GM18873 (cell line): ENCODE measurements around the gene EIF6.
"Not testable (repeated sequence)": the region's sequence is repeated elsewhere in the genome, so short reads cannot be mapped to it uniquely, and the experiment has no call there.

Source experiments
- ATAC-seq: cut with Tn5 transposase; IDR thresholded peaks from one replicate; pipeline ENCODE4 v1.9.1; 2021; ENCODE audit warnings: mild to moderate bottlenecking, moderate library complexity, moderate number of reproducible peaks; ENCODE audit not compliant: unreplicated experiment, low FRiP score

Gene EIF6

GRCh38 chr20:35263532-35264341 lies 20.8 kb downstream of the EIF6 start:
- ATAC-seq = no peak

DNA sequence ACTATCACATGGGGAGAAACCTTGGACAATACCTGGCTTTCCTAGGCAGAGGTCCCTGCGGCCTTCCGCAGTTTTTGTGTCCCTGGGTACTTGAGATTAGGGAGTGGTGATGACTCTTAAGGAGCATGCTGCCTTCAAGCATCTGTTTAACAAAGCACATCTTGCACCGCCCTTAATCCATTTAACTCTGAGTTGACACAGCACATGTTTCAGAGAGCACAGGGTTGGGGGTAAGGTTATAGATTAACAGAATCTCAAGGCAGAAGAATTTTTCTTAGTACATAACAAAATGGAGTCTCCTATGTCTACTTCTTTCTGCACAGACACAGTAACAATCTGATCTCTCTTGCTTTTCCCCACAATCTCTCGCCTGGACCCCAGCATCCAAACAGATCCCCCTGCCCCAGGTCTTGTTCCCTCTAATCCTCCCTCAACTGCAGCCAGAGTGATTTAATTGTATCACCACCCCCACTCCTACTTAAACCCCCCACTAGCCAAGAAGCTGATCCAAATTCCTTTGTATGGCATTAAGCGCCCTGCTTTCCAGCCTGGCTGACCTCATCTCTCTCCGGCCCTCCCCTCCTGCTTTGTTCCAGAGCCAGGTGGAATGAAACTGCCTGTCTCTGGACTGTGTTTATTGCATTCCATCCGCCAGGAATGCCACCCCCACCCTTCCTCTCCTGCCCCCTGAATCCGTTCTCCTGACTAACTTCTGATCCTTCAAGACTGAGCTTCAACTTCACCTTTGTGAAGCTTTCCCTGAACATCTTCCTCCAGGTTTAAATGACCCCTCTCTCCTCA lies 21.6 kb downstream of the EIF6 start:
- ATAC-seq = not testable (repeated sequence)

GRCh38 chr20:35262321-35262720 lies 22.3 kb downstream of the EIF6 start:
- ATAC-seq = not testable (repeated sequence)

DNA sequence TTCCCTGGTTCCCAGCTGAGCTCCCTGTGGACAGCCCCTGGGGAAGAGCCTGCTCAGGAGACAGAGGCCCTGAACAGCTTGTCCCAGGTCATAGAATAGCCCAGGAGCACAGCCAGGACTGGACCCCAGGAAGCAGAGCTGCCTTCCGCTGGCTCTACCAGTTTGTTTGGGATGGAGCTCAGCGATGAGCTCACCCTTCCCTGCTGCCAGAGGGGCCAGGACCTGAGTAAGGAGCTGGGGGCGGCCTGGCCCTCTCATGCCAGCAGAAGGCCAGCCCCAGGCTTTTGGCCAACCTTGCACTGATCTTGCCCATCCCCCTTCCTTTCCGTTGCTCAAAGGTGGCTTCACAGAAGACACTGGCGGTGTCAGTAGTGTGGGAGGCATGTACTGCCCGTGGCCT lies 24.1 kb downstream of the EIF6 start:
- no peak for ATAC-seq

DNA sequence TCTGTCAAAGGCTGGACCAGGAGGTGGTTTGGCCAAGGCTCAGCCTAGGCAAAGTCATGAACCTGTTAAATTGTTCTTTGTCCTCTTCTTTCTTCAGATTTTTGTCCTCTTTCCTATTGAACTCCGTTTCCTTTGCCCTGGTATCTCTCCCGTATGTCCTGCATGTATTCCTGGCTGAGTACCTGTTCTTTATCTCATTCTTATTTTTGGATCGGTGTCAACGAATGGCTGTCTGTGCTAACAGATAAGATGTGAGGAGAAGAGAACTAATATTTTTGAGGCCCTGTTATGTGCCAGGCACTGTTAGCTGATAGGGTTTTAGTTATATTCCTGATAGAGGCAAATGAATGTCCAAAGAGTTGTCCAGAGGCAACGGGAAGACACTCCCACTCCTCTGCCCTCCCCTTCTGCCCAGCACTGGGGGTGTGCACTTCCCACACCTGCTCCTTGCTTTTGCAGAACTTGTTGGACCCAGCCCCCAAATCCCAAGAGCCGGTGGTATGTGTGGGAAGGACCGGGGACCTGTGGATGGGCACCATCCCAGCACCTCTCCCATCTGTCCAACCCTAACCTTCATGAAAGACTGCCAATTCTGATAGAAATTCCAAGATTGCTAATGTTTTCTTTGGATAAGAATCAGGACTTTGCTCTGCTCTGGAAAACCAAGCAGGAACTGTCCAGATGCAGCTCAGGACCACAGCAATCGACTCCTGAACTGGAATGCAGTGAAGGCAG lies 27.2 kb downstream of the EIF6 start:
- ATAC-seq = no peak

DNA sequence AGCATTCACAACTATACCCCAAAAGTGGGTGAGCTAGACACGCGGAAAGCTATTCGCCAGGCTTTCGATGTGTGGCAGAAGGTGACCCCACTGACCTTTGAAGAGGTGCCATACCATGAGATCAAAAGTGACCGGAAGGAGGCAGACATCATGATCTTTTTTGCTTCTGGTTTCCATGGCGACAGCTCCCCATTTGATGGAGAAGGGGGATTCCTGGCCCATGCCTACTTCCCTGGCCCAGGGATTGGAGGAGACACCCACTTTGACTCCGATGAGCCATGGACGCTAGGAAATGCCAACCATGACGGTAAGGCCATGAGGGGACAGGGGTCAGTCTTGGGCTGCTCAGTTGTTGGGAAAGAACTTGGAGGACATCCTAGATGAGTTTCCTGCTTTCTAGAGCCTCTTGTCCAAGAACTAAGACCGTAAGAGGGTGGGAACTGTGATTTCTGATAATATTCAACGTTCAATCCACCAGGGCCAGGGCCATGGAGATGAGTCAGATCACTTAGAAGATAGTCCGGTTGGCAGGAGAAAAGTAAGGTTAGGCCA lies 30.0 kb downstream of the EIF6 start:
- ATAC-seq = no peak

- ATAC-seq = no peak
These were observed 31.6 kb downstream of the EIF6 start for GRCh38 chr20:35253010-35253409.

DNA sequence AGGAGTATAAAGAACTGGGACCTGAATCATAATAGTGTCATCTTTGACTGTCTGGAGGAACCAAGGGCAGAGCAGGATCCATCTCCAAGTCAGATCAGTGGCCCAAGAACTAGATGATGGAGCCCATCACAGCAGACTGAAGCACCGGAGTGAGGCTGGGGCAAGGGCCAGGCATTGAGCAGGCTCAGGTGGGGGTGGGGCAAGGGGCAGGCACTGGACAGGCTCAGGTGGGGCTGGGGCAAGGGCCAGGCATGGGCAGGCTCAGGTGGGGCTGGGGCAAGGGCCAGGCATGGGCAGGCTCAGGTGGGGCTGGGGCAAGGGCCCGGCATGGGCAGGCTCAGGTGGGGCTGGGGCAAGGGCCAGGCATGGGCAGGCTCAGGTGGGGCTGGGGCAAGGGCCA lies 32.0 kb downstream of the EIF6 start:
- not testable (repeated sequence) for ATAC-seq

DNA sequence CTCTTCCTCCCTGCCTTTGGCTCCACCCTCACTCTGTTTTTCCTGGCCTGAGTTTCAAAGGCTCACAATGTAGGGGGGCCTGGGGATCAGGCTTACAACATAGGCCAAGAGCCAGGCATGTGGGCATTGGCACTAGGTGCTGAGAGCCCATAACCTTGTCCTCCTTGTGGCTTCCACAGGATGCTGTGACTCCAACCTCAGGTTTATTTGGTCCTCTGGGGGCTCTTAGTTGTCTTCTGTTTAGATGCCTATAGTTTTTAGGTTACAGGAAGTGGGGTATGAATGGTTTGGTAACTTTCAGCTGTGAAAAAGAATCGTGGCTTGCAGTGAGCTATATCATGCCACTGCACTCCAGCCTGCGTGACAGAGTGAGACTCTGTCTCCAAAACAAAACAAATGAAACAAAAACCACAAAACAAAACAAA lies 32.5 kb downstream of the EIF6 start:
- ATAC-seq = no peak

DNA sequence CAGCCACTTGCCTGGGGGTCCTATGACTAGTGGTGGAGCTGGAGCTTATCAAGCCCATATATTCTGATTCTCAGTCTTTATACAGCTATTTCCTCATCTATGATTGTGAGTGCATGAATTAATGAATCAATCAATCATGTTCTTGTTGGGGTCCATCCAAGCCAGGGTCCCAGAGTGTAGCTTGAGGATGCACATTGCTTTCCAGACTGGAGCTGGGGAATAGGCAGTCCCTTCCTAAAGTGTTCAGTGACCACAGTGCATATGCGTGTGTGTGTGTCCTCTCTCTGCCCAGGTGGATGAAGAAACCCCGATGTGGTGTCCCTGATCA lies 33.0 kb downstream of the EIF6 start:
- ATAC-seq = no peak

DNA sequence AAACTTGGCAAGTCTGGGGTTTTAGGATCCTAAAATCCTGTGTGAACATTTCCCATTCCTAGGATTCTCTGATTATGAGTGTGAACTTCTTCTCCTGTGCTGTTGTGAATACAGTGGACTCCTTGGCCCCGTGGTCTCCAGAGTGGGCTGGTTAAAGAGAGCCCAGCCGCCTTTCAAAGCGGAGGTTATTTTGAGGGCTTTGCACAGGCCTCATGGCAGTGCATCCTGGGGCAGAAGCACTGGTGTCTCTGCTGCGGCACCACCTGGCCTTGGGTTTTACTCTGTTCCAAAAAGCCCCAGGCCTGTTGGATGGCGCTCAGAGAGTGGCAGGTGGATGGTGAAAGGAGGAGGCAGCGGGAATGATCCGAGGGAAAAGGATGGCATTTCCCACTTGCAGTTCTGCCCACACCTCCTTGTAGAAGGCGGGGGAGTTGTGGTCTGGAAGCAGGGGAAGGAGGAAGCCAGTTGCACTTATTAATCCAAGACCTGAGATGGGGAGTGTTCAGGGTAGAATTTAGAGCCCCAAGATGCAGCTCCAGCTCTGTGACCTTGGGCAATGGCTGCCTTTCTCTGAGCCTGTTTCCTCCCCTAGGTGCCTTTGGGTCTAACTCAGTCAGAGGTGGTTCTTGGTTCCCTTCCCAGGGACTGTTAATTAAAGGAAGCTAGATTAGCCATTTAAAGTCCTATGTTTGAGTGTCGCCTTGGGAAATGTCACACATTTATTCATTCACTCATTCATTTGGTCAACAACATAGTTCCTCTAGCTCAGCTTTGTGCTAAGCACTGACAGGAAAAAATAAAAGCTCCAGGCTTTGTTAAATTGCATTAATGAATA lies 35.7 kb downstream of the EIF6 start:
- ATAC-seq = no peak

GRCh38 chr20:35246723-35247122 lies 37.8 kb downstream of the EIF6 start:
- no peak for ATAC-seq

GRCh38 chr20:35243986-35244385 lies 40.6 kb downstream of the EIF6 start:
- no peak for ATAC-seq

DNA sequence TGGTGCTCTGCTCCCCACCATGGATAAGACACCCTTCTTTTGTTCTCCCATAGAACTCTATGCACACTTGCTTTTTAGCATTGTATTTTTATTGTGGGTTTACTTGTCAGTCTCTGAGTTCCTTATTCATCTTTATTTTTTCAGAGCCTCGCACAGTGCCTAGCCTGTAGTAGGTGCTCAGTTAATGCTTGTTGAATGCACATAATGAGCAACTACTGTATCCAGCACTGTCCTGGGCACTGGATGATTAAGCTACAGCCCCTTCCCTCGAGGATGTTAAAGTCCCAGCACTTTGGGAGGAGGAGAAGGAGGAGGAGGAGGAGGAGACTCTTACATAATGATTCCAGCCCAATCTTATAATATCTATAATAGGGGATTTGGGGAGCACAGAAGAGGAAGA lies 41.3 kb downstream of the EIF6 start:
- no peak for ATAC-seq

- no peak for ATAC-seq
These were observed 43.7 kb downstream of the EIF6 start for GRCh38 chr20:35240811-35241293.

DNA sequence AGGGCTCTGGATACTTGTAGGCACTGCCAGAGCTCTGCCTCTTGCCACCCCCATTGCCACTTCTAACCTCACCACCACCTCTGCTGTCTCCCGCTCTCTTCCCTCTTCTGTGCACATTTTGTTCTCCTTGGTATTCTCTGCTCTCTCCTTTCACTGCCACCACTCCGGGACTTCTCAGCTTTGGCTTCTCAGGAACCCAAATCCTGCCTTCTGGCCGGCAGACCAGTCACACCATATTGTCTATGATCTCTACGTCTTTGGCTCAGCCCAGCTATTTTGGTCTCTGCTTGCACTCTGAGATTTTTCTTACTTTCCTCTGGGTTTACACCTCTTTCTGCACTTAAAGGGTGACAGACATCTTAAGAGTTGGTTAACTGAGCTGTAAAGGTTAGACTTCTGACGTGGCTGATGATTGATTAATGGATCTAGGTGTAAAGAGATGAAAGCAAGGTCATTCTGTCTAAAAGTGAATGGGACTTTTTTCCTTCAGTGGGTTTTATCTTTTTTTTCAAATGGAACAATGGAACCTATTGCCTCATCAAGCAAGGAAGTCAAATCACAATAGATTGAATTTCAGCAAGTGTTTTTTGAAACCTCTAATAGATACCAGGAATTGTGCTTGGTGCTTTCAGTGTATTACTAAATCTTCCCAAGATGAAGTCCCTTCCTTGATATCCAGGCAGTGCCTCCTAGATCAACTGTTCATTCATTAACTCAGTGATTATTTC lies 44.3 kb downstream of the EIF6 start:
- no peak for ATAC-seq

DNA sequence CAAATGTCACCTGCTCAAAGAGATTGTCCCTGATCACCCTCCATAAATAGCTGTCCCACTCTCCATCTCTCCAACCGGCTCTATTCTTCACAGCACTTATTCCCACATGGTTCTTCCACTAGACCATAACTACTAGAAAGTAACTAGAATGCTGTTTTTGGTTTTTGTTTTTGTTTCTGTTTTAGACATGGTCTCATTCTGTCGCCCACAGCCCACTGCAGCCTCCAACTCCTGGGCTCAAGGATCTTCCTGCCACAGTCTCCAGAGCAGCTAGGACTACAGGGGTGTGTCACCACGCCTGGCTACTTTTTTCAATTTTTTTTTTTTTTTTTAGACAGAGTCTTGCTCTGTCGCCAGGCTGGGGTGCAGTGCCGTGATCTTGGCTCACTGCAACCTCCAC lies 45.8 kb downstream of the EIF6 start:
- no peak for ATAC-seq

DNA sequence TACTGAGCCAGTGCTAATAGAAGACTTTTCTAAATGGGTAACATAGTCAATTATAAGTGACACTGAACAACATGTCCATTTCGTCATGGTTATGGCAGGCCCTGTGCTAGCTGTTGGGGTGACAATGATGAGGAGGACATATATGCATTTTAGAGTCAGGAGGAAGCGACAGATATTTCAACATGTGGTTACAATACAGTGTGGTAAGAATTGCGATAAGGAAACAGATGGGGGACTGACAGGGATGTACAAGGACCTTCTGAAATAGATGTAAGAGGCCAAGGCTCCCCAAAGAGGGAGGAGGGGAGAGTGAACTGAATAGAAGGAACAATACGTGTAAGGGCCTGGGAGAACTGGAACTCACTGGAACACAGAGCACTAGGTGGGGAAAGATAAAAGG lies 46.4 kb downstream of the EIF6 start:
- no peak for ATAC-seq

GRCh38 chr20:35237486-35237885 lies 47.1 kb downstream of the EIF6 start:
- no peak for ATAC-seq
